ENCODE measurements around the gene SDHA.
"Not testable (repeated sequence)": the region's sequence is repeated elsewhere in the genome, so short reads cannot be mapped to it uniquely, and the experiment has no call there.

DNA sequence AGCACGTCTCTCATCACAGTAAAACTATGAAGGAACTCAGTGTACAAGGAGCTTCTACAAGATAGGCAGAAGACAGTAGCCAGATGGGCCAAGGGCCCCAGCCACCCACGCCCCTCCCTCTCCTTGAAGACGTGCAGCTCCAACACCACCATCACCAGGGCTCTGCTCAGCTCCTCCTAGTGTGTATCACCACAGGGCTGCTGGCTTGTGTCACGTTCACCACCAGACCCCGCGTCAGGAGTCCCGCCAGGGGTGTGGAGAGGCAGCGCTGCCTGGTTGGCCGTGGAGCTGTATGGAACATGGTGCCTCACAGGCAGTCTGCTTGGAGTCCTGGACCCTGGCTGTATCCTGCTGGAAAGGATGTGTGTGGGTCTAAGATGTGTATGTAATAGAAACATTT is 32.3 kb downstream of the SDHA start:
- TF ChIP-seq EZH2phosphoT487 (IDR thresholded peaks at IDR 0.05; ENCODE audit: insufficient read depth, low read depth); EZH2 (IDR thresholded peaks at IDR 0.05; ENCODE audit: insufficient read depth, poor library complexity, severe bottlenecking): not testable (repeated sequence)
